AG09319 (cell line): ENCODE results near the gene RANGAP1.
A peak's percentile ranks its signal among the peaks of the same experiment; 100 is the strongest.

Source experiments
- DNase-seq: peaks from one replicate; pipeline ENCODE4 v3.0.0-alpha.2; 2010; ENCODE audit warnings: low read depth; ENCODE audit errors: extremely low read depth
- CTCF ChIP-seq: IDR thresholded peaks from 2 replicates; pipeline ENCODE4 v1.5.1; 2011; ENCODE audit warnings: low read depth, mild to moderate bottlenecking, inconsistent platforms, low read length, moderate library complexity

The RANGAP1 gene

GRCh38 chr22:41308544-41308947 is 22.6 kb upstream of the RANGAP1 start:
- TF ChIP-seq CTCF = no peak
- DNase-seq = no peak

DNA sequence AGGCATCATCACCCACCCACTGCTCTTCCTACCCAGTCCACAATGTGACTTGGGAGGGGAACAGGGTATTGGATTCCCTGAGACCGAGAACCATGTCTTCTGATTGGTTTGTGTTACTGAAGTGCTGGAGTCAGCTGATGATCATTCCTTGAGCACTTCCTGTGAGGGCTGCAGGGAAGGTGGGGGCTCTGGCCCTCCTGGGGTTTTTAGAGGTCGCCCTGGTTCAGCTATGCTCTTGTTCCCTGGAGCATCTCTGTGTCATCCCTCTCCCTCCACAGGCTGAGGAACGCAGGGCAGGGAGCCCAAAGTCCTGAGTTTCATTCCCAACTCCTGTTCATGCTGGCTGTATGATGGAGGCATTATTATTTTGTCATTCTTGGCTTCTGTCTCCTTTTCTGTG is 22.1 kb upstream of the RANGAP1 start:
- TF ChIP-seq CTCF = no peak
- DNase-seq = no peak

DNA sequence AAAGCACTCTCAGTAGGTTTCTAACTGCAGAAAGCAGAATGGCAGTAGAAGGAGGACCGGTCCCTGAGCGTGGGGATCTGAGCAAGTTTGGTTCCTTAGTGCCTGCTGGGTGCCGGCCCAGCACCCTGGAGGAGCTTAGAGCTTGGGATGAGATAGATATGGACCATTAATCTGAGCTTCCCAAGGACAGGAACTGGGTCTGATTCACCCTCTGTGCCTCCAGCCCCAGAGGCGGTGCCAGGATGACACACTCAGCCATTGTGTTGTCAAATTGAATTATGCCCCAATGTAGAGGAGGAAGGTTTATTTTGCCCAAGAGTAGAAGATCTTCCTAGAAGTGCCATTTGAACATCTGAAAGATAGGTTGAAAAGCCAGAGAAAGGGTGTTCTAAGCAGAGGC is 19.7 kb upstream of the RANGAP1 start:
- TF ChIP-seq CTCF = no peak

GRCh38 chr22:41302811-41303210 is 16.8 kb upstream of the RANGAP1 start:
- TF ChIP-seq CTCF = no peak
- no peak for DNase-seq

More for the DNA sequence above, 19.7 kb upstream of the RANGAP1 start:
- DNase-seq = no peak

DNA sequence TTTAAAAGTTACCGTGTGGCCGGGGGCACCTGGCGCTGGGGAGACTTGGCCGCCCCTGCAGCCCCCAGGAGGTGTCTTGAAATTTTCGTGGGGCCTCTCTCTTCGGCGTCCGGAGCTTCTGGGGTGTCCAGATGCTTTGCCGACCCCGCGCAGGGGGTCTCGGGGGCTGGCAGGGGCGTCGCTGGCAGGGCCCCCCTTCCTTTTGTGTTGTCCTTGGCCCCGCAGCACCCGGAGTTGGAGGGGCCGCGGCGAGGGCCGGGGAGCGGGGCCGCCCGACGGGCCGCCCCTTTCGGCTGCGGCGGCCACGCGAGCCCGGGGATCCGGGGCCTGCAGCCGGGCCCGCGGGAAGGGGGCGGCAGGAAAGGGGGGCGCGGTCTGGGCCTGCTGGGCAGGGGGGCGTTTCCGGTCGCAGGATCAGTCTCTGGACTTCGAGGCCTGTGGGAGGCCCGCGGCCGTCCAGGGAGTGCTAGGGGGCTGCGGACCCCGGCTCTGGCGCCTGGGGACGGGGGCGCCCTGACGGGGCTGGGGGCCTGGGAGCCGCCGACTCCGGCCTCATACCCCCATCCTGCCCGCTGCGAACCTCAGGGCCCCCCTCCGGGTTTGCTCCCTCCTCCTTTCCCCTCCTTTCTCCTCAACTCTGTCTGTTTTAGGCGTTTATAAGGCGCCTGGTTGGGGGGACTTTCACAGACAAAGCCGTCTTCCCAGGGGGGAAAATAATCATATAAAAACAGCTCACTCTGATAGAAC is 16.2 kb upstream of the RANGAP1 start:
- DNase-seq = no peak
- TF ChIP-seq CTCF = no peak

DNA sequence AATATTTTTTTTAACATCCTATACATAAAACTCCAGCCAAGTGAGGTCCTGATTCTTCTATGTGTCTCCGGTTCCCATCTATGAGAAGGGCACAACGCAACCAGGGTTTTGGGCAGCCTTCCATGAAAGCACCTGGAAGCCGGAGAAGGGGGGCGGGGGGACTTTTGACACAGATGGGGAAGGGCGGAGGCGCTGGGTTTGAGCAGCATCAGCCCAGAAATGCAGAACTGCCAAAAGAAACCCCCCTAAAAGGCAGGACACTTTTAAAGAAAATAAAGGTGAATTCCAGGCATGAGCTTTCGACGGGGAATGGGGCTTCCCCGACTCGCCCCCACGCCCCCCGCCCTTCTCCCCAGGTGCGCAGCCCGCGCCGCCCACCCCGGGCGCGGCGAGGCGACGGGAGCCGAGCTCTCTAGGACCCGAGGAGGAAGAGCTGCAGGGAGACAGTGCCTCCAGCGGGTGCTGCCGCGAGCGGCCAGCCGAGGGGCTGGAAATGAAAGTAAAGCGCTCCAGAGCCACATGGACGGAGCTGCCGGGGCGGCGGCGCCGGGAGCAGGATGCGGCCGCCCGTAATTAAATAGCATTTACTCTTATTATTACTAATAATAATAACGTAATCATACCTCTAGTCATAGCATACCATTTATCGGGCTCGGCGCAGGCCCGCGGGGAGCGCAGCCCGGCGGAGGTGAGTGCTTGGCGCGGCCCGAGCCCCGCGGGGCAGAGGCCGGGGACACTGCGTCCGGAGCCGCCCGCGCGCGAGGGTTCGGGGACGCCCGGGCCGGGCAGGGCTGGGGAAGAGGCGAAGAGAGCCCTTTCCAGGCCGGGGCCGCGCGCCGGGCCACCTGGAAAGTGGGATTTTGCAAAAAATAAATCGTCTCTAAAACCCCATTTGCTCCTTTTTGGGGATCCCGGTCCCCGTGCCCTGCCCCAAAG is 15.4 kb upstream of the RANGAP1 start, which contains the start of gene ZC3H7B:
Gene ZC3H7B, plus strand, starts transcription at position 441 of the 936 bp plus-strand sequence. CDS start 19,136 bp downstream, outside the sequence.
- peak; percentile 54 for DNase-seq
- peak; percentile 61 for TF ChIP-seq CTCF

GRCh38 chr22:41300661-41301060 is 14.7 kb upstream of the RANGAP1 start:
- DNase-seq = no peak
- TF ChIP-seq CTCF = no peak
